ENCODE data around the gene TFPI2.

TFPI2 gene

GRCh38 chr7:93854480-93854879, 36.1 kb downstream of the TFPI2 start:
- DNase-seq: no peak

GRCh38 chr7:93851536-93851935, 39.0 kb downstream of the TFPI2 start:
- no peak for DNase-seq

GRCh38 chr7:93843260-93843659, 47.3 kb downstream of the TFPI2 start:
- no peak for DNase-seq

- DNase-seq: no peak
Measured at GRCh38 chr7:93838966-93839365, 51.6 kb downstream of the TFPI2 start.

GRCh38 chr7:93837245-93837644, 53.3 kb downstream of the TFPI2 start:
- DNase-seq: no peak

GRCh38 chr7:93836116-93836515, 54.4 kb downstream of the TFPI2 start:
- no peak for DNase-seq

GRCh38 chr7:93835702-93836101, 54.9 kb downstream of the TFPI2 start:
- no peak for DNase-seq
